HG03460 (cell line): ENCODE measurements around the gene VSX1.

ENCODE experiments used
- ATAC-seq: cut with Tn5 transposase; IDR thresholded peaks from one replicate; pipeline ENCODE4 v1.9.1; 2021; ENCODE audit not compliant: unreplicated experiment

Gene VSX1

GRCh38 chr20:25087186-25087929, 5.4 kb upstream of the VSX1 start:
- ATAC-seq = no peak

GRCh38 chr20:25085756-25086495, 4.0 kb upstream of the VSX1 start:
- ATAC-seq = no peak

GRCh38 chr20:25084626-25085187, 2.8 kb upstream of the VSX1 start:
- ATAC-seq = no peak

- peak; percentile 53 for ATAC-seq
These were observed 2.1 kb upstream of the VSX1 start for GRCh38 chr20:25083773-25084625.

GRCh38 chr20:25083141-25083772, 1.3 kb upstream of the VSX1 start:
- ATAC-seq = no peak

- no peak for ATAC-seq
These were observed 545 bp upstream of the VSX1 start for GRCh38 chr20:25082498-25082873.

- ATAC-seq = no peak
These were observed 744 bp downstream of the VSX1 start for GRCh38 chr20:25081065-25081729.

GRCh38 chr20:25079171-25079570, 2.8 kb downstream of the VSX1 start:
- ATAC-seq = no peak

- no peak for ATAC-seq
These were observed 3.3 kb downstream of the VSX1 start for GRCh38 chr20:25078662-25079061.

GRCh38 chr20:25077610-25078169, 4.3 kb downstream of the VSX1 start:
- no peak for ATAC-seq

GRCh38 chr20:25076731-25077609, 5.0 kb downstream of the VSX1 start:
- ATAC-seq = no peak

- no peak for ATAC-seq
These were observed 5.7 kb downstream of the VSX1 start for GRCh38 chr20:25076201-25076600.

GRCh38 chr20:25073544-25073943, 8.4 kb downstream of the VSX1 start:
- no peak for ATAC-seq

GRCh38 chr20:25072226-25072811, 9.6 kb downstream of the VSX1 start:
- ATAC-seq = no peak

- ATAC-seq = no peak
These were observed 10.2 kb downstream of the VSX1 start for GRCh38 chr20:25071734-25072133.

GRCh38 chr20:25070821-25071473, 11.0 kb downstream of the VSX1 start:
- no peak for ATAC-seq

- ATAC-seq = no peak
These were observed 14.6 kb downstream of the VSX1 start for GRCh38 chr20:25067102-25067987.
